22Rv1 (cell line): ENCODE data around the gene RFC2.

ENCODE experiments used
- CTCF ChIP-seq: fragments of 450-650 bp; IDR thresholded peaks from 2 replicates; pipeline ENCODE4 v1.5.1; 2017; ENCODE audit warnings: mild to moderate bottlenecking
- ZFX ChIP-seq: fragments of 450-650 bp; IDR thresholded peaks from 2 replicates; pipeline ENCODE4 v1.6.1; 2017; ENCODE audit warnings: antibody characterized with exemption, borderline replicate concordance

- no peak for TF ChIP-seq CTCF
- no peak for TF ChIP-seq ZFX
Observed at GRCh38 chr7:74212661-74213060, 41.5 kb downstream of the RFC2 start.
